ENCODE data around the gene SEMA4A.

GRCh38 chr1:156106624-156107488 is 46.5 kb upstream of the SEMA4A start:
- no peak for TF ChIP-seq POLR2A (IDR thresholded peaks at IDR 0.05)
- no peak for TF ChIP-seq CTCF (IDR thresholded peaks at IDR 0.05)

All from body of pancreas (tissue), 4 donors.